Naive thymus-derived CD4-positive, alpha-beta T cell (primary cell): ENCODE data around the gene EIPR1. TPM values are rescaled to one million over a fixed set of nuclear protein-coding genes. Genes with fewer than 3 reads are reported as not detected.

Source experiments
- ATAC-seq: fragments of 150-1000 bp; cut with Tn5 transposase; 2 replicates; pipeline ENCODE4 v1.10.0; 2021; ENCODE audit warnings: mild to moderate bottlenecking, moderate library complexity
- CTCF ChIA-PET: fragments of 350-600 bp; sonication (Branson Sonifier 250); formaldehyde crosslinking; loops from one replicate; lab custom pipeline; 2021; ENCODE audit warnings: antibody characterized with exemption; lab: Charles Lee
- POLR2A ChIA-PET: fragments of 350-600 bp; sonication (Branson Sonifier 250); formaldehyde crosslinking; loops from one replicate; lab custom pipeline; 2021; ENCODE audit warnings: antibody characterized with exemption, inconsistent platforms; lab: Charles Lee
- DNase-seq, 9 donors: peaks; one replicate each; pipeline versions ENCODE4 v3.0.0 to v3.0.0-alpha.2; 2020 to 2022; ENCODE audit warnings: mixed read lengths in 1 of 9
- H3K27ac ChIP-seq: one replicate; pipeline ENCODE4 v1.7.0; 2013; ENCODE audit warnings: mild to moderate bottlenecking, low read depth, low read length, moderate library complexity
- H3K27me3 ChIP-seq, 2 donors: one replicate each; pipeline ENCODE4 v1.7.0; 2013; ENCODE audit warnings: low read length in 2 of 2, mild to moderate bottlenecking in 2 of 2, moderate library complexity in 2 of 2; ENCODE audit not compliant: control insufficient read depth in 2 of 2, insufficient read depth in 2 of 2
- H3K36me3 ChIP-seq, 3 experiments: 1 replicate in 2 of 3; 2 replicates in 1 of 3; pipeline ENCODE4 v1.7.0; 2013; ENCODE audit warnings: low read length in 3 of 3, mild to moderate bottlenecking in 3 of 3, moderate library complexity in 1 of 3; ENCODE audit not compliant: insufficient read depth in 3 of 3, control insufficient read depth in 2 of 3
- H3K4me1 ChIP-seq, 2 donors: one replicate each; pipeline ENCODE4 v1.7.0; 2013; ENCODE audit warnings: low read length in 2 of 2, mild to moderate bottlenecking in 2 of 2, moderate library complexity in 1 of 2; ENCODE audit not compliant: control insufficient read depth in 2 of 2, insufficient read depth in 2 of 2
- H3K4me3 ChIP-seq: 2 replicates; pipeline ENCODE4 v1.7.0; 2013; ENCODE audit warnings: mild to moderate bottlenecking, low read length
- H3K9me3 ChIP-seq, 3 experiments: 1 replicate in 2 of 3; 2 replicates in 1 of 3; pipeline ENCODE4 v1.7.0; 2013; ENCODE audit warnings: low read length in 3 of 3; ENCODE audit not compliant: control insufficient read depth in 2 of 3
- H3K27ac Mint-ChIP-seq, 9 donors: one replicate each; pipeline ENCODE4 v1.8.0; 2020 to 2022; ENCODE audit warnings: mixed read lengths in 9 of 9, mild to moderate bottlenecking in 8 of 9, moderate library complexity in 5 of 9, inconsistent platforms in 2 of 9
- H3K27me3 Mint-ChIP-seq, 5 donors: one replicate each; pipeline ENCODE4 v1.8.0; 2021 to 2022; ENCODE audit warnings: mixed read lengths in 5 of 5, mild to moderate bottlenecking in 1 of 5
- H3K36me3 Mint-ChIP-seq, 5 donors: one replicate each; pipeline ENCODE4 v1.8.0; 2020 to 2022; ENCODE audit warnings: mixed read lengths in 5 of 5, mild to moderate bottlenecking in 3 of 5, inconsistent platforms in 1 of 5
- H3K4me1 Mint-ChIP-seq, 7 donors: one replicate each; pipeline ENCODE4 v1.8.0; 2020 to 2022; ENCODE audit warnings: mixed read lengths in 7 of 7, mild to moderate bottlenecking in 3 of 7, inconsistent platforms in 1 of 7
- H3K4me3 Mint-ChIP-seq, 10 donors: one replicate each; pipeline ENCODE4 v1.8.0; 2020 to 2022; ENCODE audit warnings: mild to moderate bottlenecking in 10 of 10, mixed read lengths in 10 of 10, moderate library complexity in 6 of 10, inconsistent platforms in 2 of 10
- H3K9me3 Mint-ChIP-seq, 11 donors: one replicate each; pipeline ENCODE4 v1.8.0; 2020 to 2022; ENCODE audit warnings: mixed read lengths in 11 of 11, mild to moderate bottlenecking in 4 of 11, inconsistent platforms in 1 of 11, moderate library complexity in 1 of 11
- intact Hi-C, 2 donors: fragments of 100-400 bp; cut with micrococcal nuclease; formaldehyde crosslinking; loops; one replicate each; pipeline ENCODE4 v1.15.1; 2023
- polyA plus RNA-seq, 2 donors: library from polyadenylated mRNA; unstranded; fragments of 300-500 nt; fragmentation: Illumina TruSeq; gene quantifications; one replicate each; pipeline ENCODE4 v1.2.3, GENCODE V29; 2021
- total RNA-seq, 6 experiments: library from RNA in 5 of 6; stranded (reverse) in 5 of 6; gene quantifications; 1 replicate in 5 of 6; 2 replicates in 1 of 6; pipeline ENCODE4 v1.2.3 and lab custom pipeline; 2021 to 2026

The EIPR1 gene
- total and polyA plus RNA-seq, 7 experiments from 2014 or later: 24.4 to 46.2 (median 27.3) TPM

DNA sequence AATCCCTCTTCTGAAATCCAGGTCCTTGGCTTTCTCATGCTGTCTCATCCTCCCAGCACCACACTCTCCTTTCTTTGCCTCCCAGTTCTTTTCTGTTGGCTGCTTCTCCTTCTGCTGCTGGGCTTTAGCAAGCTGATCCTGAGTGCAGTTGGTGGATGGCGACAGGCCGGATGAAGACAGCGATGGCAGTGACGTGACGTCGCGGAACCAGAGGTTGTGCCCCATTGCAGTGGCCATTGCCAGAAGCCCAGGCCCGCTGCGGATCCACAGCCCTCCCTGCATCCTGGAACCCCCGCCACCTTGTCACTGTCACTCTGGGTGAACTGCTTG is 75.2 kb downstream of the EIPR1 start:
- ChIA-PET CTCF (interaction anchor here (0.7 to 1.2 kb wide), 2 partner anchors 106 to 350 kb away, joined by 3 to 4 read pairs; no protein-coding TSS in a partner anchor), POLR2A (no interaction called here)
- no peak for ATAC-seq
- Mint-ChIP-seq H3K27ac (peak overlapping the region in 3 of 9 donors; percentile 30 to 71 (median 68)), H3K4me3 (peak overlapping the region in 1 of 10 donors; percentile 45), H3K27me3 (no peaks in the 10 kb centered on the region), H3K36me3 (peaks cover 0 to 26% (median 10%) of the 10 kb centered on the region in 5 donors), H3K4me1 (peaks cover 9 to 37% (median 24%) of the 10 kb centered on the region in 7 donors), H3K9me3 (no peaks in the 10 kb centered on the region)
- Histone ChIP-seq H3K4me1 (peaks cover 3 to 4% of the 10 kb centered on the region in 2 donors), H3K9me3 (no peaks in the 10 kb centered on the region), H3K27me3 (no peaks in the 10 kb centered on the region), H3K36me3 (no peaks in the 10 kb centered on the region), H3K27ac (no peak overlapping the region), H3K4me3 (no peak overlapping the region)
- no peak for DNase-seq
- intact Hi-C loops: loop anchor here in 1 of 2 donors (2.0 to 10.0 kb wide), 3 partner anchors 458 to 1415 kb away; no protein-coding TSS in a partner anchor

DNA sequence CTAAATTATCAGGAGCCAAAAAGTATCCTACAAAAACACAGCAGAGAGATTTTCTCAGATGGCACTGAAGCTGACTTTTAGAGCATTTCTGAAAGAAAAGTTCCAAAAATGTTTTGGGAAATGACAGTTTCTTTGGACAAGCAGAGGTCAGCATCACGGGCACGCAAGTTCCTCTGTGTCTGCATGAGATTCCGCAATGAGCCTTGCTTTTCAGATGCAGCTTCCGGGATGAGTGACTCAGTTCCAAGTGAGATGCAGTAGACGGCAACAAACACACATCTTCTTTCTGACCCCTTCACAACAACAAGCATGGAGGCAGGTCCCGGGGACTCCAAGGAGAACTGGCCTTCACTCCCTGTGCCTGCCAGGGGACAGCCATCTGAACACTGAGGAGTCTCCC is 76.6 kb downstream of the EIPR1 start:
- ChIA-PET POLR2A (interaction anchor here (0.8 kb wide), 1 partner anchor 104 kb away, joined by 3 read pairs; no protein-coding TSS in a partner anchor), CTCF (interaction anchor here (0.7 kb wide), 1 partner anchor 42 kb away, joined by 3 read pairs; no protein-coding TSS in a partner anchor)
- peaks cover 0 to 26% (median 10%) of the 10 kb centered on the region in 5 donors for H3K36me3 Mint-ChIP-seq
- H3K27ac Mint-ChIP-seq: no peak overlapping the region
- H3K27me3 Mint-ChIP-seq: no peaks in the 10 kb centered on the region
- DNase-seq: no peak
- no peak for ATAC-seq
- Histone ChIP-seq H3K36me3 (no peaks in the 10 kb centered on the region), H3K4me3 (no peak overlapping the region), H3K27me3 (no peaks in the 10 kb centered on the region), H3K27ac (no peak overlapping the region), H3K4me1 (peaks cover 3 to 4% of the 10 kb centered on the region in 2 donors), H3K9me3 (no peaks in the 10 kb centered on the region)
- H3K4me1 Mint-ChIP-seq: peaks cover 9 to 30% (median 21%) of the 10 kb centered on the region in 7 donors
- no peaks in the 10 kb centered on the region for H3K9me3 Mint-ChIP-seq
- no peak overlapping the region for H3K4me3 Mint-ChIP-seq
- intact Hi-C loops: loop anchor here in 1 of 2 donors (5.0 to 10.0 kb wide), 2 partner anchors 456 to 1414 kb away; no protein-coding TSS in a partner anchor

GRCh38 chr2:3300224-3300995 is 77.2 kb downstream of the EIPR1 start:
- POLR2A ChIA-PET: interaction anchor here (0.8 kb wide), 1 partner anchor 103 kb away, joined by 3 read pairs; no protein-coding TSS in a partner anchor
- DNase-seq (no peak), ATAC-seq (no peak)
- Mint-ChIP-seq H3K27ac (peak overlapping the region in 1 of 9 donors; percentile 44), H3K4me3 (no peak overlapping the region), H3K9me3 (no peaks in the 10 kb centered on the region), H3K36me3 (peaks cover 0 to 26% (median 10%) of the 10 kb centered on the region in 5 donors), H3K27me3 (no peaks in the 10 kb centered on the region), H3K4me1 (peaks cover 8 to 25% (median 19%) of the 10 kb centered on the region in 7 donors)
- Histone ChIP-seq H3K27ac (no peak overlapping the region), H3K4me1 (peaks cover 3 to 4% of the 10 kb centered on the region in 2 donors), H3K4me3 (no peak overlapping the region), H3K36me3 (no peaks in the 10 kb centered on the region), H3K27me3 (no peaks in the 10 kb centered on the region), H3K9me3 (no peaks in the 10 kb centered on the region)
- intact Hi-C loops: loop anchor here in 1 of 2 donors (5.0 to 10.0 kb wide), 2 partner anchors 456 to 1413 kb away; no protein-coding TSS in a partner anchor
- CTCF ChIA-PET: interaction anchor here (0.7 kb wide), 1 partner anchor 41 kb away, joined by 3 read pairs; no protein-coding TSS in a partner anchor

DNA sequence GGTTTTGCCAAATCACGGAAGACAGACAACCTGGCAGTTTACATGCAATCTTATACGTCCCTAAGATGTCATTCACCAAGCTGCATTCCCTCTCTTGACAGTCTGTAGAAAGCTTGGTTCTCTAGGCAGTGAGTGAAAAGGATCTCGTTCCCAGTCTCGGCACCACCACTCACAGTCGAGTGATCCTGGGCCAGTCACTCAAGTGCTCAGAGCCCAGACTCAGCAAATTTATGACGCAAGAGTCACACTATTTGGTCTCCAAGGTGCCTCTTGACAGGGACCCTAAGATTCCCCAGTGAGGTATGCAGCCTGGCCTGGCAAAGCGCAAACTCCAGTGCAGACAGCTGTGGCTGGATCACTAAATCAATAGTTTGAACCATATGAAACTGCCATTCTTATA is 77.9 kb downstream of the EIPR1 start:
- POLR2A ChIA-PET: interaction anchor here (1.1 kb wide), 1 partner anchor 57 kb away, joined by 3 read pairs; no protein-coding TSS in a partner anchor
- Mint-ChIP-seq H3K9me3 (no peaks in the 10 kb centered on the region), H3K4me1 (peaks cover 4 to 24% (median 17%) of the 10 kb centered on the region in 7 donors), H3K36me3 (peaks cover 0 to 26% (median 10%) of the 10 kb centered on the region in 5 donors), H3K27me3 (no peaks in the 10 kb centered on the region), H3K27ac (no peak overlapping the region), H3K4me3 (no peak overlapping the region)
- no peak for ATAC-seq
- Histone ChIP-seq H3K4me3 (no peak overlapping the region), H3K36me3 (no peaks in the 10 kb centered on the region), H3K27ac (no peak overlapping the region), H3K4me1 (peaks cover 3 to 4% of the 10 kb centered on the region in 2 donors), H3K27me3 (no peaks in the 10 kb centered on the region), H3K9me3 (no peaks in the 10 kb centered on the region)
- CTCF ChIA-PET: no interaction called here
- intact Hi-C loops: loop anchor here in 1 of 2 donors (5.0 to 10.0 kb wide), 2 partner anchors 455 to 1412 kb away; no protein-coding TSS in a partner anchor
- DNase-seq: no peak

DNA sequence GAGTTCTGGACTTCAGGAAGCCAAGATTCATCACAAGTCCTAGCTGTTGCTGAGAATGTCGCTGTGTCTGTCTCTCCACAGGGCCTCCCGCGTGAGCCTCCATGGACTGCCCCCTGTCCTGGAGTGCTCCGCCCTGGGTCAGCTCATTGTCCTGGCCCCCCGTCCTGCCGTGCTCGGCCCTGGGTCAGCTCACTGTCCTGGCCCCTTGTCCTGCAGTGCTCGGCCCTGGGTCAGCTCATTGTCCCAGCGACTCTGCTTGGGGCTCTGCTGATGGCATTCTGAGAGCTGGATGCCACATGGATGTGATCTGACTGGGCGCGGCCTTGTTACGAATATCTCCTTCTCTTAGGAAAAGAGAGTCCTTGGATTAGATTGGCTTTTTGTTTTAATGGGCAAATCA is 78.5 kb downstream of the EIPR1 start:
- DNase-seq (no peak), ATAC-seq (no peak)
- Histone ChIP-seq H3K27me3 (no peaks in the 10 kb centered on the region), H3K36me3 (no peaks in the 10 kb centered on the region), H3K4me3 (no peak overlapping the region), H3K9me3 (no peaks in the 10 kb centered on the region), H3K27ac (no peak overlapping the region), H3K4me1 (peaks cover 3 to 4% of the 10 kb centered on the region in 2 donors)
- intact Hi-C loops: no loop called here
- Mint-ChIP-seq H3K9me3 (no peaks in the 10 kb centered on the region), H3K36me3 (peaks cover 0 to 26% (median 10%) of the 10 kb centered on the region in 5 donors), H3K27ac (no peak overlapping the region), H3K4me1 (peaks cover 4 to 24% (median 14%) of the 10 kb centered on the region in 7 donors), H3K4me3 (no peak overlapping the region), H3K27me3 (no peaks in the 10 kb centered on the region)
- POLR2A ChIA-PET: interaction anchor here (1.1 kb wide), 1 partner anchor 57 kb away, joined by 3 read pairs; no protein-coding TSS in a partner anchor
- CTCF ChIA-PET: no interaction called here

DNA sequence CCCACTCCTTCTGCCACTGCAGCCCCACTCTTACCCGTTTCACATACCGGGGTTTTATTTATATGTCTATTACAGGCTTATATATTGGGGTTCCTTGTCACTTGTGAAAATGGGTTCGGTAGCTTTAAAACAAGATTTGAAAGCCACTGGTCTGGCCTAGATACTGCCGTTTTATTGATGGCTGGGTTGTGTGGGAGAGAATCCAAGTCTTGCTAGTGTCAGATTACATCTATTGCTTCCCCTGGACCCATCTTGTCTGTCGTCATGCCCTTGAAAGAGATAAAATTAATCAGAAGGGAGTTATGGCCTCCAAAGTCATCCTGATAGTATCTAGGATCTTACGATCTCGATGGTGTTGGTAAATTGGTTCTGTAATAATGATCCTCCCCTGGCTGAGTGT is 79.4 kb downstream of the EIPR1 start:
- H3K9me3 Mint-ChIP-seq: no peaks in the 10 kb centered on the region
- H3K9me3 ChIP-seq: no peaks in the 10 kb centered on the region
- intact Hi-C loops: no loop called here
- POLR2A ChIA-PET: no interaction called here
- peaks cover 0 to 16% (median 9%) of the 10 kb centered on the region in 7 donors for H3K4me1 Mint-ChIP-seq
- H3K4me1 ChIP-seq: peaks cover under 1 to 2% of the 10 kb centered on the region in 2 donors
- CTCF ChIA-PET: no interaction called here
- H3K27me3 ChIP-seq: no peaks in the 10 kb centered on the region
- peak overlapping the region in 3 of 9 donors; percentile 9 to 78 (median 19) for H3K27ac Mint-ChIP-seq
- H3K36me3 Mint-ChIP-seq: peaks cover 0 to 26% (median 10%) of the 10 kb centered on the region in 5 donors
- no peaks in the 10 kb centered on the region for H3K36me3 ChIP-seq
- ATAC-seq: no peak
- H3K4me3 Mint-ChIP-seq: no peak overlapping the region
- no peak overlapping the region for H3K4me3 ChIP-seq
- DNase-seq: no peak
- no peaks in the 10 kb centered on the region for H3K27me3 Mint-ChIP-seq
- H3K27ac ChIP-seq: no peak overlapping the region
